HG03342 (cell line): ENCODE results near the gene EBI3.
"Not testable (repeated sequence)": the region's sequence is repeated elsewhere in the genome, so short reads cannot be mapped to it uniquely, and the experiment has no call there.

Experiments used
- ATAC-seq: cut with Tn5 transposase; IDR thresholded peaks from one replicate; pipeline ENCODE4 v1.9.1; 2021; ENCODE audit warnings: mild to moderate bottlenecking, moderate library complexity; ENCODE audit not compliant: unreplicated experiment

Gene EBI3

GRCh38 chr19:4229179-4229931 lies at the start of gene EBI3:
Gene EBI3 (plus strand): TSS chr19:4229523. CDS start chr19:4229551, 28 bp downstream.
- ATAC-seq: peak; percentile 59

GRCh38 chr19:4181053-4181508 lies 48.2 kb upstream of the EBI3 start:
- ATAC-seq: no peak

- peak; percentile 59 for ATAC-seq
Observed at GRCh38 chr19:4182084-4182810, 47.1 kb upstream of the EBI3 start, which contains the start of the genes ANKRD24 and SIRT6. Gene ANKRD24 (plus strand): TSS chr19:4182689. CDS start chr19:4186426, 3,737 bp downstream. Gene SIRT6 (minus strand): TSS chr19:4182563. CDS start chr19:4182539, 24 bp downstream.

- no peak for ATAC-seq
Observed at GRCh38 chr19:4183967-4184717, 45.2 kb upstream of the EBI3 start.

- ATAC-seq: no peak
Observed at GRCh38 chr19:4184718-4185352, 44.5 kb upstream of the EBI3 start.

- ATAC-seq: no peak
Observed at GRCh38 chr19:4185413-4186086, 43.8 kb upstream of the EBI3 start.

- ATAC-seq: no peak
Observed at GRCh38 chr19:4186087-4186993, 43.0 kb upstream of the EBI3 start.

- no peak for ATAC-seq
Observed at GRCh38 chr19:4187313-4188122, 41.8 kb upstream of the EBI3 start.

GRCh38 chr19:4189641-4190040 lies 39.7 kb upstream of the EBI3 start:
- ATAC-seq: no peak

GRCh38 chr19:4192537-4192936 lies 36.8 kb upstream of the EBI3 start:
- not testable (repeated sequence) for ATAC-seq

GRCh38 chr19:4194353-4194752 lies 35.0 kb upstream of the EBI3 start:
- ATAC-seq: no peak

GRCh38 chr19:4196009-4196408 lies 33.3 kb upstream of the EBI3 start:
- no peak for ATAC-seq

GRCh38 chr19:4196587-4197148 lies 32.7 kb upstream of the EBI3 start:
- no peak for ATAC-seq

- ATAC-seq: no peak
Observed at GRCh38 chr19:4197228-4197624, 32.1 kb upstream of the EBI3 start.

GRCh38 chr19:4197625-4198466 lies 31.5 kb upstream of the EBI3 start:
- no peak for ATAC-seq

GRCh38 chr19:4198467-4199126 lies 30.7 kb upstream of the EBI3 start:
- no peak for ATAC-seq
